Psoas muscle (tissue), 8 donors: Measurements from ENCODE around the gene TAS2R8. TPM values are rescaled to one million over a fixed set of nuclear protein-coding genes. Genes with fewer than 3 reads are reported as not detected.
"Not testable (repeated sequence)": the region's sequence is repeated elsewhere in the genome, so short reads cannot be mapped to it uniquely, and the experiment has no call there.

Experiments
- ATAC-seq, 4 donors: fragments of 200-7000 bp; cut with Tn5 transposase; one replicate each; pipeline ENCODE4 v1.9.1; 2020; ENCODE audit warnings: moderate library complexity in 3 of 4, mild to moderate bottlenecking in 2 of 4
- DNase-seq, 2 donors: peaks; one replicate each; pipeline ENCODE4 v3.0.0-alpha.2; 2020
- H3K27ac ChIP-seq: fragments of 200-600 bp; one replicate; pipeline ENCODE4 v1.8.0; 2022
- H3K27me3 ChIP-seq, 3 donors: fragments of 200-600 bp in 1 of 3; one replicate each; pipeline versions ENCODE4 v1.6.1 to v1.8.0; 2013 to 2022; ENCODE audit warnings: low read length in 2 of 3, mild to moderate bottlenecking in 2 of 3, moderate library complexity in 1 of 3; ENCODE audit not compliant: insufficient read depth in 3 of 3
- H3K36me3 ChIP-seq, 2 donors: fragments of 200-600 bp in 1 of 2; one replicate each; pipeline versions ENCODE4 v1.6.1 to v1.8.0; 2013 to 2022; ENCODE audit warnings: low read depth in 1 of 2, mild to moderate bottlenecking in 1 of 2, moderate library complexity in 1 of 2; ENCODE audit not compliant: insufficient read depth in 1 of 2
- H3K4me1 ChIP-seq: fragments of 200-600 bp; one replicate; pipeline ENCODE4 v1.8.0; 2022
- H3K4me3 ChIP-seq: fragments of 200-600 bp; one replicate; pipeline ENCODE4 v1.8.0; 2022; ENCODE audit warnings: mild to moderate bottlenecking
- H3K9me3 ChIP-seq: fragments of 200-600 bp; one replicate; pipeline ENCODE4 v1.8.0; 2022
- CTCF ChIP-seq: fragments of 200-600 bp; IDR thresholded peaks from one replicate; pipeline ENCODE4 v1.8.0; 2022; ENCODE audit warnings: antibody characterized with exemption
- WGBS, 3 donors: extraction: QIAGEN DNeasy Blood & Tissue Kit; methylation state at CpG; one replicate each; pipeline versions ENCODE4 v1.1.6 to v1.1.7; 2013; 5-methylcytosine and 5-hydroxymethylcytosine counted together
- intact Hi-C, 2 donors: fragments of 100-400 bp; cut with DNase I; formaldehyde crosslinking; loops; one replicate each; pipeline versions ENCODE4 v1.11.0 to v1.14.2; 2022
- polyA plus RNA-seq, 3 donors: library from polyadenylated mRNA; stranded (reverse); fragments of 200-250 nt; gene quantifications; one replicate each; pipeline ENCODE4 v1.2.3, GENCODE V29; 2013
- total RNA-seq, 4 donors: library from RNA; stranded (reverse); fragmentation: NEBNext Ultra II Directional in 2 of 4; extraction: Animal tissue kit (Norgen Biotek cat#: 25700) in 2 of 4; gene quantifications; one replicate each; pipeline versions ENCODE4 v1.2.1 to v1.2.4, GENCODE V29; 2021 to 2023
- donor health status: healthy with polysubstance abuse.
- donor health status: DM: no; HTN: no; CAD: no; lungs with moderate emphysema.
- donor health status: Bipolar disorder and iron deficiency.
- donor health status: healthy.
- donor health status: DM: yes; HTN: yes; CAD: no.
- donor health status: DM: no; HTN: no; CAD: no.
- donor health status: DM: no; HTN: no; CAD: no.
- donor health status: DM: yes; HTN: yes; CAD: no.

The TAS2R8 gene
- total and polyA plus RNA-seq, 7 donors = not detected

DNA sequence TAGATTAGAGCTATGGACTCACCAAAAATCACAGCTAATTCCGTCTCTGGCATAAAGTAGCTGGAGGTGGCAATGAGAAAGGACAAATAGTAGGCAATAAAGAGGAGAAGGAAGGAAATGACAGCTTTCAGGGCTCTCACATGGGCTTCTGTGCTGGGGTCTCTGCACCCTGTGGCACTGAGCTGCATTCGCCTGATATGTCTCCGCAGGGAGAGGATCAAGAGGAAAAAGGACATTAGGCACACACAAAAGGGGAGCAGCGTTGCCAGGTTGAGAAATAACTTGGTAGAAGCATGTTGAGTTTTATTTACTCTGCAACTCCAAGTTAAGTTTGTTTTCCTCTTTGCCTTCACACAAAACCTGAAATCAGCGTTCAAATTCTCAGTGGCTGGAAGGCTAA is 5.3 kb downstream of the TAS2R8 start:
- no peak for TF ChIP-seq CTCF
- Histone ChIP-seq H3K27ac (no peak overlapping the region), H3K27me3 (no peaks in the 10 kb centered on the region), H3K9me3 (no peaks in the 10 kb centered on the region), H3K4me3 (no peak overlapping the region), H3K4me1 (no peaks in the 10 kb centered on the region), H3K36me3 (no peaks in the 10 kb centered on the region)
- WGBS, 3 donors = 52 to 56% (median 56%) methylated on average over 5 of the region's 5 CpGs
- no peak for ATAC-seq
- intact Hi-C loops = no loop called here
- no peak for DNase-seq

- 55 to 71% (median 56%) methylated on average over 2 of the region's 2 CpGs for WGBS, 3 donors
- H3K4me3 ChIP-seq = no peak overlapping the region
- no peaks in the 10 kb centered on the region for H3K4me1 ChIP-seq
- TF ChIP-seq CTCF = no peak
- no peak for DNase-seq
- H3K27me3 ChIP-seq = no peaks in the 10 kb centered on the region
- H3K9me3 ChIP-seq = no peaks in the 10 kb centered on the region
- ATAC-seq = no peak
- intact Hi-C loops = no loop called here
- H3K36me3 ChIP-seq = no peaks in the 10 kb centered on the region
- no peak overlapping the region for H3K27ac ChIP-seq
Observed at GRCh38 chr12:10794222-10794621, 12.9 kb downstream of the TAS2R8 start.

GRCh38 chr12:10791769-10792168 is 15.3 kb downstream of the TAS2R8 start:
- DNase-seq, H3K36me3 ChIP-seq, ATAC-seq, H3K9me3 ChIP-seq, H3K27ac ChIP-seq, H3K4me1 ChIP-seq, H3K4me3 ChIP-seq, H3K27me3 ChIP-seq, intact Hi-C loops: not testable (repeated sequence)
- WGBS, 3 donors = 83 to 89% (median 83%) methylated on average over 4 of the region's 4 CpGs

DNA sequence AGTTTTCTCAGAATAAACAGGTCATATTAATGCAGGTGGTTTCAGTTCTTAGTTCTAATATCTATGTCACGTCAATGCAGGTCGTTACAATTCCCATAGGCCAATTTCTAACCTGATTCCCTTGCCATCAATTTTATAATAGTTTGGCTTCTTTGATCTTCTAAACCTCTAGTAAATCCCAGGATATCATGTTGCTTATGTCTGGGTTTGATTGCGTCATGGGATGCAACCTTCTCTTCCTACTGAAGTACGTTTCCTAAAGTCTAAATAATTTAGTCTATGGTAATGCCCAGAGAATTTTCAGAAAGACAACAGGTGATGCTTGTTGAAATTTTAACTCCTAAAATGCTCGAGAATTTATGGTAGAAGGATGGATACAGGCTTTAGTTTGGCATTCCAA is 23.8 kb downstream of the TAS2R8 start:
- Histone ChIP-seq H3K9me3 (no peaks in the 10 kb centered on the region), H3K4me3 (no peak overlapping the region), H3K27me3 (no peaks in the 10 kb centered on the region), H3K4me1 (no peaks in the 10 kb centered on the region), H3K36me3 (no peaks in the 10 kb centered on the region), H3K27ac (no peak overlapping the region)
- WGBS, 3 donors = 28 to 43% (median 28%) methylated on average over 5 of the region's 5 CpGs
- intact Hi-C loops = no loop called here
- TF ChIP-seq CTCF = no peak
- ATAC-seq (no peak), DNase-seq (no peak)

DNA sequence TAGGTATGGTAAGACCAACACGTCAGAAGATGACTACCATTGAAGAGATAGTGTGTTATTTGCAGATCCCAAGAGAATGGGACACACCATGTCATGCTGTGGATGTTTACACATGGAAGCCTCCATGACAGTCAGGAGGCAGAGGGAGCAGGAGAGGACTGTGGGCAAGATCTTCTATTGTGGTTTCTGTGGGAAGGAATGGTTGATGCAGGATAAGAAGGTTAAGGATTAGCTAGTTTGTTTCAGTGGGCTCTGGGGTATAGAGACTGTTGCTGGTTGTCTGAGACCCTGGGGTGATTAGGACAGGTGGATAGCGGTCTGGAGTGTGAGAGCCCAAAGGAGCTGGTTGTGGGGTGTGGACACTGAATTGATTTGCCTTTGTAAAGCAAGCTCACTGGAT is 28.0 kb downstream of the TAS2R8 start:
- Histone ChIP-seq H3K9me3 (no peaks in the 10 kb centered on the region), H3K27me3 (peaks cover 0 to 2% (median 0%) of the 10 kb centered on the region in 3 donors), H3K27ac (no peak overlapping the region), H3K4me1 (no peaks in the 10 kb centered on the region), H3K4me3 (no peak overlapping the region), H3K36me3 (no peaks in the 10 kb centered on the region)
- WGBS, 3 donors = 80 to 83% (median 81%) methylated on average over 2 of the region's 2 CpGs
- TF ChIP-seq CTCF = no peak
- ATAC-seq (no peak), DNase-seq (no peak)
- intact Hi-C loops = no loop called here
